ENCODE measurements around the gene LENG9.
"Not testable (repeated sequence)": the region's sequence is repeated elsewhere in the genome, so short reads cannot be mapped to it uniquely, and the experiment has no call there.

- TF ChIP-seq CTCF (IDR thresholded peaks at IDR 0.05; ENCODE audit: low read length); EZH2 (IDR thresholded peaks at IDR 0.05; ENCODE audit: borderline replicate concordance, low read length): not testable (repeated sequence)
Measured at GRCh38 chr19:54466110-54466480, 2.5 kb upstream of the LENG9 start.

All from OCI-LY1 (cell line).